Measurements from ENCODE around the gene MICU1.

DNA sequence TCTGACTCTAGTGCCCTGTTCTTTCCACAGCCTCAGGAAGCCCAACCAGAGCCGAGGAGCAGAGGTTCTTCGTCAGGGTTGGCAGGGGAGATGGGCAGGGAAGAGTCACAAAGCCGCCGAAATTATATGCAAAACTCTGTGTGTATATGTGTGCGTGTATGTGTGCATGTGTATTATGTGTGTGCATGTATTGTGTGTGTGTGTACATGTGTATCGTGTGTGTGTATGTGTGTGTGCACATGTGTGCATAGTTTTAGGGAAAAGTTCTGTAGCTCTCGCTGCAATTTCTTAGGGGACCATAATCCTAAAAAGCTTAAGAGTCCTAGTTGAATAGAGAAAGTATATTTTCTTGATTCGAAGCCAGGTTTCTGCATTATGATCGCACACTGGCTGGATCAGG, 288.2 kb downstream of the MICU1 start:
- TF ChIP-seq EP300 (IDR thresholded peaks at IDR 0.05; ENCODE audit: borderline replicate concordance) (no peak), FOXM1 (IDR thresholded peaks at IDR 0.05; ENCODE audit: borderline replicate concordance, low read depth) (no peak), YY1 (IDR thresholded peaks at IDR 0.05; ENCODE audit: low read depth) (no peak), EGR1 (IDR thresholded peaks at IDR 0.05) (no peak), TEAD4 (IDR thresholded peaks at IDR 0.05) (no peak)
- TF ChIP-seq, protein P1, sequence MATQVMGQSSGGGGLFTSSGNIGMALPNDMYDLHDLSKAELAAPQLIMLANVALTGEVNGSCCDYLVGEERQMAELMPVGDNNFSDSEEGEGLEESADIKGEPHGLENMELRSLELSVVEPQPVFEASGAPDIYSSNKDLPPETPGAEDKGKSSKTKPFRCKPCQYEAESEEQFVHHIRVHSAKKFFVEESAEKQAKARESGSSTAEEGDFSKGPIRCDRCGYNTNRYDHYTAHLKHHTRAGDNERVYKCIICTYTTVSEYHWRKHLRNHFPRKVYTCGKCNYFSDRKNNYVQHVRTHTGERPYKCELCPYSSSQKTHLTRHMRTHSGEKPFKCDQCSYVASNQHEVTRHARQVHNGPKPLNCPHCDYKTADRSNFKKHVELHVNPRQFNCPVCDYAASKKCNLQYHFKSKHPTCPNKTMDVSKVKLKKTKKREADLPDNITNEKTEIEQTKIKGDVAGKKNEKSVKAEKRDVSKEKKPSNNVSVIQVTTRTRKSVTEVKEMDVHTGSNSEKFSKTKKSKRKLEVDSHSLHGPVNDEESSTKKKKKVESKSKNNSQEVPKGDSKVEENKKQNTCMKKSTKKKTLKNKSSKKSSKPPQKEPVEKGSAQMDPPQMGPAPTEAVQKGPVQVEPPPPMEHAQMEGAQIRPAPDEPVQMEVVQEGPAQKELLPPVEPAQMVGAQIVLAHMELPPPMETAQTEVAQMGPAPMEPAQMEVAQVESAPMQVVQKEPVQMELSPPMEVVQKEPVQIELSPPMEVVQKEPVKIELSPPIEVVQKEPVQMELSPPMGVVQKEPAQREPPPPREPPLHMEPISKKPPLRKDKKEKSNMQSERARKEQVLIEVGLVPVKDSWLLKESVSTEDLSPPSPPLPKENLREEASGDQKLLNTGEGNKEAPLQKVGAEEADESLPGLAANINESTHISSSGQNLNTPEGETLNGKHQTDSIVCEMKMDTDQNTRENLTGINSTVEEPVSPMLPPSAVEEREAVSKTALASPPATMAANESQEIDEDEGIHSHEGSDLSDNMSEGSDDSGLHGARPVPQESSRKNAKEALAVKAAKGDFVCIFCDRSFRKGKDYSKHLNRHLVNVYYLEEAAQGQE (IDR thresholded peaks at IDR 0.05; ENCODE audit: low read depth): no peak

Measured in Ishikawa (cell line).